Mammary epithelial cell (primary cell): ENCODE measurements around the gene CXCL1.

Experiments used
- EZH2 ChIP-seq: IDR thresholded peaks from 2 replicates; pipeline ENCODE4 v1.6.1; 2012; ENCODE audit warnings: low read length, inconsistent platforms, borderline replicate concordance
- TF ChIP-seq, protein P1 (sequence below), 2 donors: IDR thresholded peaks in 1 of 2; conservative IDR thresholded peaks in 1 of 2; 2 replicates each; pipeline ENCODE4 v1.5.1; 2011 to 2012; ENCODE audit warnings: inconsistent platforms in 2 of 2, low read length in 2 of 2, mild to moderate bottlenecking in 2 of 2, control low read depth in 1 of 2, low read depth in 1 of 2; ENCODE audit not compliant: insufficient read depth in 1 of 2; ENCODE audit errors: extremely low read depth in 1 of 2

DNA sequence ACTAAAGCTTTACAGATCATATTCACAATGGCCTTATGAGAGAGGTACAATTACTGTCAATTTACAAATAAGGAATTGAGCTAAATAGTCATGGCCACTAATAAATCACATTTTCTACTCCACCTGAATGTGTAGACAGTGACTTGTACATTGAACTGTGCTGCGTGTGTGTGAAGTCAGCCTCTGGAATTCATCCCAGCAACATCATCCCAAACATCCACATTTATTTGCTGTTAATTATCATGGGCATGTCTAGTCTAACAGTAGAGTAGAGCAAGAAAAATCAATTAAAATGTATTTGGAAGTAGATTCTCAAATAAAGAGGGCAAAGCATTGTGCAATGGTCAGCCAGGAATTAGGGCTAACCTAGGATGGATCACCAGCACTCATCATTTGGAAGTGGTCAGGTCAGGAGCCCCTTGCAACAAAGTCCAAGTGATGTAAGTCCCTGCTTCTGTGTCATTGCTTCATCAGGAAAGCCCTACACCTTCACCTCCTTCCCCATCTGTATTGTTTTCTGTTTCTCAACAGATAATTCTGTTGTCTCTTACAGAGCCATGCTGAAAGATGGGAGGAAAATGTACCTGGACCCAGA is 20.9 kb upstream of the CXCL1 start:
- TF ChIP-seq, protein P1, sequence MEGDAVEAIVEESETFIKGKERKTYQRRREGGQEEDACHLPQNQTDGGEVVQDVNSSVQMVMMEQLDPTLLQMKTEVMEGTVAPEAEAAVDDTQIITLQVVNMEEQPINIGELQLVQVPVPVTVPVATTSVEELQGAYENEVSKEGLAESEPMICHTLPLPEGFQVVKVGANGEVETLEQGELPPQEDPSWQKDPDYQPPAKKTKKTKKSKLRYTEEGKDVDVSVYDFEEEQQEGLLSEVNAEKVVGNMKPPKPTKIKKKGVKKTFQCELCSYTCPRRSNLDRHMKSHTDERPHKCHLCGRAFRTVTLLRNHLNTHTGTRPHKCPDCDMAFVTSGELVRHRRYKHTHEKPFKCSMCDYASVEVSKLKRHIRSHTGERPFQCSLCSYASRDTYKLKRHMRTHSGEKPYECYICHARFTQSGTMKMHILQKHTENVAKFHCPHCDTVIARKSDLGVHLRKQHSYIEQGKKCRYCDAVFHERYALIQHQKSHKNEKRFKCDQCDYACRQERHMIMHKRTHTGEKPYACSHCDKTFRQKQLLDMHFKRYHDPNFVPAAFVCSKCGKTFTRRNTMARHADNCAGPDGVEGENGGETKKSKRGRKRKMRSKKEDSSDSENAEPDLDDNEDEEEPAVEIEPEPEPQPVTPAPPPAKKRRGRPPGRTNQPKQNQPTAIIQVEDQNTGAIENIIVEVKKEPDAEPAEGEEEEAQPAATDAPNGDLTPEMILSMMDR (conservative IDR thresholded peaks at IDR 0.05 in 1 of 2, IDR thresholded peaks at IDR 0.05 in 1 of 2; ENCODE audit: extremely low read depth in 1 of 2, insufficient read depth in 1 of 2, low read depth in 1 of 2, low read length in 2 of 2), result no peak
- TF ChIP-seq EZH2, result no peak
